ENCODE data around the gene SEC23IP.
"Not testable (repeated sequence)": the region's sequence is repeated elsewhere in the genome, so short reads cannot be mapped to it uniquely, and the experiment has no call there.

The SEC23IP gene

DNA sequence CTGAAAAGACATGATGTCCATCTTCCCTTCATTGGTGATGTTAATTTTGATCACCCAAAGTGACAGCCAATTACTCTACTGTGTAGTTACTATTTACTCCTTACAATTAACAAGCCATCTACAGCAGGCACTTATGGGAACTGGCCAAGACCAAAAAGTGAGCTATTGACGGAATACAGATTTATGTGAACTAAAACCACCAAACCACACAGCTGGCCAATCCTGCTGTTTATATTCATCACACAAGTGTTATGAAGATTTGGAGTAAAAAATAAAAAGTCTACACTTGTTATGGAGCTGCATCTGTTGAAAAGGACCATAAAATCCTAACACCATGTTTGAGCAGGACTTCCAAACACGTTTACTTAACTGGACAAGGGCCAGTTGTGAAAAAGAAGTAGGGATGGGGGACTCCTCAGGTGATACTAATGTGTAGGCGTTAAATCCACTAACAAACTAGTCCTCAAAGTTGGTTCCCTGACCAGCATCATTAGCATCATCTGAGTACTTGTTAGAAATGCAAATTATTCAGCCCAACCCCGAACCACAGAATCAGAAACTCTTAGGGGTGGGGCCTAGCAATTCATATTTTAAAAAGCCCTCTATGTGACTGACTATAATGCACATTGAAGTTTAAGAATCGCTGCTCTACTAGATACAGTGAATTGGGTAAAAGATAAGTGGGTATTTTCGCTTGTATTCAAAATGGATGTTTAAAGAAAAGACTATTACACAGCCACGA is 31.5 kb upstream of the SEC23IP start:
- no peak for DNase-seq (ENCODE audit: insufficient read length, low spot score)
- TF ChIP-seq POLR2AphosphoS5 (IDR thresholded peaks at IDR 0.05; ENCODE audit: low read depth, low read length) (no peak), PAX5 (IDR thresholded peaks at IDR 0.05; ENCODE audit: insufficient read depth, low read length, severe bottlenecking) (no peak), SPI1 (IDR thresholded peaks at IDR 0.05; ENCODE audit: low read depth, low read length) (no peak), POU2F2 (IDR thresholded peaks at IDR 0.05; ENCODE audit: low read depth, low read length) (no peak), TAF1 (IDR thresholded peaks at IDR 0.05; ENCODE audit: low read depth, low read length) (no peak), POLR2A (IDR thresholded peaks at IDR 0.05; ENCODE audit: low read depth, low read length) (no peak)
- peak; percentile 71 for FAIRE-seq

DNA sequence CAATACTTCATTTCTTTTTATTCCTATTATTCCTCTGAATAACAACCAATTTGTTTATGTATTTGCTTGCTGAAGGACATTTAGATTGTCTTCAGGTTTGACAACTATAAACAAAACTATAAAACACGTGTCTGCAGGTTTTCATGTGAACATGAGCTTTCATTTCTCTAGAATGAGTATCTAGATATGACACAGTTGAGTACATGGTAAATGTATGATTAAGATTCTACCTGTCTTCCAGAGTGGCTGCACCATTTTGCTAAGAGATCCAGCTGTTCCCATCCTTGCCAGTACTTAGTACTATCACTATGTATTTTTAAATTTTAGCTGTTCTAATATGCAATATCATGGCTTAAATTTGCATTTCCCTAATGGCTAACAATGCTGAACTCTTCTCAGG is 30.0 kb upstream of the SEC23IP start:
- no peak for FAIRE-seq
- DNase-seq (ENCODE audit: insufficient read length, low spot score) = no peak
- TF ChIP-seq SPI1 (IDR thresholded peaks at IDR 0.05; ENCODE audit: low read depth, low read length) (no peak), POU2F2 (IDR thresholded peaks at IDR 0.05; ENCODE audit: low read depth, low read length) (no peak), POLR2A (IDR thresholded peaks at IDR 0.05; ENCODE audit: low read depth, low read length) (no peak), TAF1 (IDR thresholded peaks at IDR 0.05; ENCODE audit: low read depth, low read length) (no peak), POLR2AphosphoS5 (IDR thresholded peaks at IDR 0.05; ENCODE audit: low read depth, low read length) (no peak), PAX5 (IDR thresholded peaks at IDR 0.05; ENCODE audit: insufficient read depth, low read length, severe bottlenecking) (no peak)

DNA sequence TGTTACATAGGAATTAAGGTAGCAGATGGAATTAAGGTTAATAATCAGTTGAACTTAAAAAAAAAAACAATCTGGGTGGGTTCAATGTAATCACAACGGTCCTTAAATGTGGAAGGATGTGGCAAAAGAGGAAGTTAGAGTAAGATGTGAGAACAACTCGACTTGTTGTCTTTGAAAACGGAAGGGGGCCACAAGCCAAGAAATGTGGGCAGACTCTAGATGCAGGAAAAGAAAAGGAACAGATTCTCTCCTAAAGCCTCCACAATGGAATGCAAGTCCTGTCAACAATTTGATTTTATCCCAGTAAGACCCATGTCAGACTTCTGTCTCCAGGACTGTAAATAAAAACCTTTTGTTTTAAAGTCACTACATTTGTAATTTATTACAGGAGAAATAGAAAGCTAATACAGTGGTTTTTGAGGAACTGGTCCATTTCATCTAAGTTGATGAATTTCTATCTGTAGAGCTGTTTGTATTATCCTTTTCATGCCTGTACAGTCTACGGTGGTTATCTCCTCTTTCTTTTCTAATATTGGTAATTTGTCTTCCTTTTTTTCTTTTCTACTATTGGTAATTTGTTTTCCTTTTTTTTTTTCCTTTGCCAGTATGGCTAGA is 28.5 kb upstream of the SEC23IP start:
- DNase-seq (ENCODE audit: insufficient read length, low spot score) (no peak), FAIRE-seq (no peak)
- TF ChIP-seq PAX5 (IDR thresholded peaks at IDR 0.05; ENCODE audit: insufficient read depth, low read length, severe bottlenecking) (no peak), SPI1 (IDR thresholded peaks at IDR 0.05; ENCODE audit: low read depth, low read length) (peak; percentile 58; the same call in 1 of the 2 replicates)

DNA sequence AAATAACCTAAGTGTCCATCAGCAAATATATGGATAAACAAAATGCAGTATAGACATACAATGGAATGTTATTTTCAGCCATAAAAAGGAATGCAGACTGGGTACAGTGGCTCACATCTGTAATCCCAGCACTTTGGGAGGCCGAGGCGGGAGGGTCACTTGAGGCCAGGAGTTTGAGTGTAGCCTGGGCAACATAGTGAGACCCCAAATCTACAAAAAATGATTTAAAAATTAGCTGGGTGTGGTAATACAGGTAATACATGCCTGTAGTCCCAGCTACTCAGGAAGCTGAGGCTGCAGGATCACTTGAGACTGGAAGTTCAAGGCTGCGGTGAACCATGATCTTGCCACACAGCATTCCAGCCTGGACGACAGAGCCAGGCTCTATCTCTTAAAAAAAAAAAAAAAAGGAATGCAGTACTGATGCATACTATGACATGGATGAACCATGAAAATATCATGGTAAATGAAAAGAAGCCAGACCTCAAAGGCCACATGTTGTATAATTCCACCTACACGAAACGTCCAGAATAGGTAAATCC is 26.8 kb upstream of the SEC23IP start:
- FAIRE-seq (no peak), DNase-seq (ENCODE audit: insufficient read length, low spot score) (no peak)
- no peak for TF ChIP-seq POLR2AphosphoS5 (IDR thresholded peaks at IDR 0.05; ENCODE audit: low read depth, low read length)
- TF ChIP-seq POU2F2 (IDR thresholded peaks at IDR 0.05; ENCODE audit: low read depth, low read length) = no peak
- no peak for TF ChIP-seq TAF1 (IDR thresholded peaks at IDR 0.05; ENCODE audit: low read depth, low read length)

DNA sequence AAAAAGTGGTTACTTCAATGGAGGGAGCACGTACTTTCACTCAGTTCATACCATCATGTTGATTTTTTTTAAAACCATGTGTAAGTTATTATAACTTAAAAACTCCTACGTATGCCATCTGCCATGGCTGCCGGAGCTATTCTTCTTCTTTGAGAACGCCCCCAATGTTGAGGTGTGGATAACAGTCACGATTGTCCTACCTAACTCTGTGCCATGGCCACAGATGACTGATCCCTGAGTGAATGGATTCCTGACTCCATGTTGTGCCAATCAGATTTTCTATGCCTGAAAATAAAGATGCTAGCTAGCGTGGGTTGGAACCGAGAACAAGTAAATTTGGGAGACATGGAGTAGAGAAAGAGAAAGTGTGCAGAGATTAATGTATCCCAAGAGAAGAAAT is 25.2 kb upstream of the SEC23IP start:
- DNase-seq (ENCODE audit: insufficient read length, low spot score) = no peak
- TF ChIP-seq SPI1 (IDR thresholded peaks at IDR 0.05; ENCODE audit: low read depth, low read length) = no peak
- TF ChIP-seq POLR2AphosphoS5 (IDR thresholded peaks at IDR 0.05; ENCODE audit: low read depth, low read length) = no peak
- TF ChIP-seq PAX5 (IDR thresholded peaks at IDR 0.05; ENCODE audit: insufficient read depth, low read length, severe bottlenecking) = no peak
- TF ChIP-seq TAF1 (IDR thresholded peaks at IDR 0.05; ENCODE audit: low read depth, low read length) = no peak
- TF ChIP-seq POU2F2 (IDR thresholded peaks at IDR 0.05; ENCODE audit: low read depth, low read length) = no peak
- no peak for TF ChIP-seq POLR2A (IDR thresholded peaks at IDR 0.05; ENCODE audit: low read depth, low read length)
- no peak for FAIRE-seq

DNA sequence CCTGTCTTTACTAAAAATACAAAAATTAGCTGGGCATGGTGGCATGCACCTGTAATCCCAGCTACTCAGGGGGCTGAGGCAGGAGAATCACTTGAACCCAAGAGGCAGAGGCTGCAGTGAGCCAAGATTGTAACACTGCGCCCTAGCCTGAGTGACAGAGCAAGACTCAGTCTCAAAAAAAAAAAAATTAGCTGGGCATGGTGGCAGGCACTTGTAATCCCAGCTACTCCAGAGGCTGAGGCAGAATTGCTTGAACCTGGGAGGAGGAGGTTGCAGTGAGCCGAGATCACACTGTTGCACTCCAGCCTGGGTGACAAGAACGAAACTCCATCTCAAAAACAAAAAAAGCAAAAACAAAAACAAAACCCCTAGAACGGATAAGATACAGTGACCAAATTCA is 23.1 kb upstream of the SEC23IP start:
- FAIRE-seq; DNase-seq (ENCODE audit: insufficient read length, low spot score): not testable (repeated sequence)

DNA sequence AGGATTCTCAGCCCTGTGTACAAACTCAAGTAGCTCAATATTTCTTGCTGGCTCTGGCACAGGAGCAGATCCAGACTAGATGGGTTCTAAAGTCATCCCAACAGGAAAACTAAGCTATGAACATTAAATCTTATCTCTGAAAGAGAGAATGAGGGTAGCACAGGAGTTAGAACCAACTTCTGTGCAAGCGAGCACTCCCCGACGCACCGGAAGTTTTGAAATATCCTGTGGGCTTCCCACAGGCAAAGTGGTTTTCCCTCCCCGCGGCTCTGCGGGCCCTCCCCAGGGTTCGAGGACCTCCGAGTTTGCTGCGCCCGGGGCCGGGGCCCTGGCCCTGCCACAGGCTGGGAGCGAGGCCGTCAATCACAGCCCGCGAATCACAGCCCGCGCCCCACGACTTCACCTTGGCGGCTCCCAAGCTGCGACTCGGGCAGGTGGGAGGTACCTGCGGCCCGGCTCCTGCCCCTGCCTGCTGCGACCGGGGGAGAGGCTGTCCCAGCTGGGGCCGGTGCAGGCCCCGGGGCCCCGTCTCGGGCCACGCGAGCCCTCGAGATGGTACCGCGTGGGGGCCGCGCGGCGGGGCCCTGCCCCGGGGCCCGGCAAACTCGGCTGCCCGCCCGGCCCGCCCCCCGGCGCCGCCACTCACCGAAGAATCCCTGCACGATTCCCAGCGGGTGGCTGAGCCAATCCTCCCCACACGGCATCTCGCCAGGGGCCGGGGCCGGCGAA is 20.5 kb upstream of the SEC23IP start:
- TF ChIP-seq SPI1 (IDR thresholded peaks at IDR 0.05; ENCODE audit: low read depth, low read length) (no peak), POLR2AphosphoS5 (IDR thresholded peaks at IDR 0.05; ENCODE audit: low read depth, low read length) (no peak), POLR2A (IDR thresholded peaks at IDR 0.05; ENCODE audit: low read depth, low read length) (no peak)
- peak; percentile 41 for DNase-seq (ENCODE audit: insufficient read length, low spot score)
- FAIRE-seq = peak; percentile 77

DNA sequence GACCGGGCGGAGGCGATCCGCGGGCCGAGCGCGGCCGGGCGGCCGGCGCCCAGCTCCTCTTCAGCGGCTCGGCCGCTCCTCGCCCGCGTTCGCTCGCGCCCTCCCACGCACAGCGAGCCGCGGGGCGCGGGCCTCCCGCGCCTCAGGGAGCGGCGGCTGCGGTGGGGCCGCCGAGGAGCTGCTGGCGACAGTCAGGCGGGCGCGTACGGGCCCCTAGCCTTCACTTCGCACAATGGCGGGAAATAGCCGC is 20.0 kb upstream of the SEC23IP start, which contains the start of gene MCMBP:
Gene MCMBP, minus strand, starts transcription at position 234 of the 250 bp plus-strand sequence. CDS start 259 bp downstream, outside the sequence.
- no peak for FAIRE-seq
- TF ChIP-seq POLR2A (IDR thresholded peaks at IDR 0.05; ENCODE audit: low read depth, low read length) (peak; percentile 37; the same call in 1 of the 2 replicates), TAF1 (IDR thresholded peaks at IDR 0.05; ENCODE audit: low read depth, low read length) (no peak)
- no peak for DNase-seq (ENCODE audit: insufficient read length, low spot score)

DNA sequence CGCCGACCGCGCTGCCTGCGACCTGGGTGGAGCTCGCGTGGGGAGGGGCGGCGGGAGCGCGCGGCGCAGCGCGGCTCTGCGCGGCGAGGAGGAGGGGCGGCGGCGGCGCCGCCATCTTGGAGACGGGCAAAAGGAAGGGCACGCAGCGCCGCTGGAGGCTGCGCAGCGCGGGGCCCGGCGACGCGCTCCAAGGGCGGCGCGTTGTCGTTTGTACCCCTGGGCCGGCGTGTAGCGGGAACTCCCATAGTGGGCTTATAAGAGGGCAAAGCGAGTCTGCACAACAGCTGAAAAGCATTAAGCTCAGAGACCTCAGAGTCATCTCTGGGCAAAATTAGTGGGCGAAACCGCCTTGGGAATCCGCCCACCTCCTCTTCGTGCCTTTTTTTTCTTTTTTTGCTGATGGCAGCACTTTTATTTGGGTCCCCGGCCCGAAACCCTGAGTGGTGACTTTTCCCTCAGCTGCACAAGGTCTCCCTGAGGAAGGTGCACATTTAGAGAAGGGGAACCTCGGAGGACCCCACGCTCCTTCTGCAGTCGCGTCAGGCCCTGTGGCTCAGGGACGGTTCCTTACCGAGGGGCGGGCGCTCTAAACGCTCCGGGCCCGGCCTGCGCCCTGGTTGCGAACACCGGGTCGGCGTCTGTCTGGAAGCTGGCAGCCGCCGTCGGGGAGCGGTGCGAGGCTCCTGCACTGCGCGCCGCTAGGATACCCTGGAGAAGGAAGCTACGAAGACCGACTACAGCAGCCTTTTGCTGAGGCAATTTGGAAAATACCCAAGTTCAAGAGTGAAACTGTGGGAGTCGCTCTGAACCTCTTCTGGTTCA is 19.5 kb upstream of the SEC23IP start:
- DNase-seq (ENCODE audit: insufficient read length, low spot score) (peak; percentile 78), FAIRE-seq (peak; percentile 99)
- peak; percentile 55; the same call in 1 of the 2 replicates for TF ChIP-seq POLR2A (IDR thresholded peaks at IDR 0.05; ENCODE audit: low read depth, low read length)
- no peak for TF ChIP-seq PAX5 (IDR thresholded peaks at IDR 0.05; ENCODE audit: insufficient read depth, low read length, severe bottlenecking)
- TF ChIP-seq TAF1 (IDR thresholded peaks at IDR 0.05; ENCODE audit: low read depth, low read length) = peak; percentile 76
- TF ChIP-seq POLR2AphosphoS5 (IDR thresholded peaks at IDR 0.05; ENCODE audit: low read depth, low read length) = no peak

DNA sequence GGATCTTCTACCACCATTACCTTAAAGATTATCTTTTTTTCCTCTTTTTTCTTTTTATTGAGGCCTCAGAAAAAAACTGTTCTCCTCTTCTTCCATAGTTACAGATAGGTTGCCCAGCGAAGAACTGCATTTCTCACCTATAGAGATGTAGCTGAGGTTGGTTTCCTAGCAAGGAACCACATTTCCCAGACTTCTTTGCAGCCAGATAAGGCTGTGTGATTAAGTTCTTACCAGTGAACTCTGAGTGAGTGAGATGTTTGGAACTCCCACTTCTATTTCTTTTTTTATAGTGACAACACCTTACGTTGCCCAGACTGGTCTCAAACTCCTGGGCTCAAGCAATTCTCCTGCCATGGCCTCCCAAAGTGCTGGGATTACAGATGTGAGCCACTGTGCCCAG is 14.0 kb upstream of the SEC23IP start:
- FAIRE-seq (no peak), DNase-seq (ENCODE audit: insufficient read length, low spot score) (no peak)
- TF ChIP-seq POLR2A (IDR thresholded peaks at IDR 0.05; ENCODE audit: low read depth, low read length) (no peak), PAX5 (IDR thresholded peaks at IDR 0.05; ENCODE audit: insufficient read depth, low read length, severe bottlenecking) (no peak)

DNA sequence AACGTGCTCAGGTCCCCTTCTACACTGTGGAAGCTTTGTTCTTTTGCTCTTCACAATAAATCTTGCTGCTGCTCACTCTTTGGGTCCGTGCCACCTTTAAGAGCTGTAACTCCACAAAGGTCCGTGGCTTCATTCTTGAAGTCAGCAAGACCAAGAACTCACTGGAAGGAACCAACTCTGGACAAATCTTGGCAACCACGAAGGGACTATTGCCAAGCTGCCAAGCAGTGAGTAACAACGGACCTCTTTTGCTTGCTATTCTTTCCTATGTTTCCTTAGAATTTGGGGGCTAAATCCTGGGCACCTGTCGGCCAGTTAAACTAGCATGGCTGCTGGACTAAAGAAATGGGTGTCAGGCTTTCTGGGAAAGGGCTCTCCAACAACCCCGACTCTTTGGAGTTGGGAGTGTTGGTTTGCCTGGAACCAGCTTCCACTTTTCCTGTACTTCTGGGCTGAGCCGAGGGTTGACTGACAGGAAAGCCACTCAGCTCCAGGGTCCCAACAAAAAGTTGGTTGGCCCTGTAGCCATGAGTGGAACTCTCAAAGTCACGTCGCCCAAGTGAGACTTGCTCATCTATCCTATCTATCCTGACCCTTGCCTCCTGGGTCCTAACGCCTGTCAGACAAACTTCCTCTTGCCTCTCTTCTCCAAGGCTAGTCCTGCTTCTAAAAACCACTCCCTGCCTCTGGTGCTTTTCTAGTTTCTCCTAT is 8.5 kb upstream of the SEC23IP start:
- not testable (repeated sequence) for FAIRE-seq; DNase-seq (ENCODE audit: insufficient read length, low spot score)

DNA sequence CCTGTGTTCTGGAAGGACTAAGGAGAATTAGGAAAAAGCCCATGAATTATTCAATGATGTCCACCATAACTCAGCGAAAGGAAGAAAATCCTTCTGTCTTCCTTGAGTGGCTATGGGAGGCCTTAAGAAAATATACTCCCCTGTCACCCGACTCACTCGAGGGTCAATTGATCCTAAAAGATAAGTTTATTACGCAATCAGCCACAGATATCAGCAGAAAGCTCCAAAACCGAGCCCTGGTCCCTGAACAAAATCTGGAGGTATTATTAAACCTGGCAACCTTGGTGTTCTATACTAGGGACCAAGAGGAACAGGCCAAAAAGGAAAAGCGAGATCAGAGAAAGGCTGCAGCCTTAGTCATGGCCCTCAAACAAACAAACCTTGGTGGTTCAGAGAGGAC is 6.5 kb upstream of the SEC23IP start:
- not testable (repeated sequence) for DNase-seq (ENCODE audit: insufficient read length, low spot score); FAIRE-seq

DNA sequence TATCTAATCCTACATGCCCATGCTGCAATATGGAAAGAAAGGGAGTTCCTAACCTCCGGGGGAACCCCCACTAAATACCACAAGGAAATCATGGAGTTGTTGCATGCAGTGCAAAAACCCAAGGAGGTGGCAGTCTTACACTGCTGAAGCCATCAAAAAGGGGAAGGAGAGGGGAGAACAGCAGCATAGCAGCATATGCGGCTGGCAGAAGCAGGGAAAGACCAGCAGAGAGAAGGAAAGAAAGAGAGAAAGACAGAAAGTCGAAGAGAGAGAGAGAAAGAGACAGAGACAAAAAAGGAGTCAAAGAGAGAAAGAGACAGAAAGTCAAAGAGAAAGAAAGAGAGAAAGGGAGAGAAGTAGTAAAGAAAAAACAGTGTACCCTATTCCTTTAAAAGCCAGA is 3.8 kb upstream of the SEC23IP start:
- FAIRE-seq; DNase-seq (ENCODE audit: insufficient read length, low spot score): not testable (repeated sequence)

DNA sequence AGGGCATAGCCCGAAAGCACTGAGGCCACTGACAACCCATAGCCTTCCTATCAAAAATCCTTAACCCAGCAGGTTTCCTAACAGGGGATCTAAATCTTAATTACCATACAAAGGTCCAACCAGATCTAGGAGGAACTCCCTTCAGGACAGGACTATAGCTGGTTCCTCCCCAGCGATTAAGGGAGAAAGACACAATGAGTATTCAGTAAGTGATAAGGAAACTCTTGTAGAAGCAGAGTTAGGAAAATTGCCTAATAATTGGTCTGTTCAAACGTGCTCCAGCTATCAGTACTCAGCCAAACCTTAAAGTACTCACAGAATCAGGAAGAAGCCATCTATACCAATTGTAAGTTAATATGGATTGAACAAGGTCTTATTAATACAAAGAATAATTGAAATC is 3.3 kb upstream of the SEC23IP start:
- not testable (repeated sequence) for DNase-seq (ENCODE audit: insufficient read length, low spot score); FAIRE-seq

Data from GM12891 (cell line).